Measurements from ENCODE around the gene ITGA1.
"Not testable (repeated sequence)": the region's sequence is repeated elsewhere in the genome, so short reads cannot be mapped to it uniquely, and the experiment has no call there.

ITGA1 gene

DNA sequence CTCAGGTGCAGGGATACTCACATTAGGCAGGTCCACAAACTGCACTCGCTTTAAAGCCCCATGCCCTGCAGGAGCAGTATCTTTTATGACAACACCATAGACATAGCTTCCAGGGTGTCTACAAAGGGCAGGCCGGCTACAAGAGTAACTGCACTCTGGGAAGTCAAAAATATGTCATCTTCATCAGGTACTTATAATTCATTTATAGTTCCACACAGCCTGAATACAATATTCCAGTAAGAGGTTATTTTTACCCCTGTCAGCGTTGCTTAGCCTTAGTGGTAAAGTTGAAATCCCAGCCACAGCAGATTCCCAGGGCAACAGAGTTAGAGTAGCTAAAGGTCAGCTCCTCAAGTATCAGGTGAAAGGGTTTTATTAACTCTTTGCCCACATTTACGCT is 119.1 kb downstream of the ITGA1 start:
- DNase-seq, result no peak

DNA sequence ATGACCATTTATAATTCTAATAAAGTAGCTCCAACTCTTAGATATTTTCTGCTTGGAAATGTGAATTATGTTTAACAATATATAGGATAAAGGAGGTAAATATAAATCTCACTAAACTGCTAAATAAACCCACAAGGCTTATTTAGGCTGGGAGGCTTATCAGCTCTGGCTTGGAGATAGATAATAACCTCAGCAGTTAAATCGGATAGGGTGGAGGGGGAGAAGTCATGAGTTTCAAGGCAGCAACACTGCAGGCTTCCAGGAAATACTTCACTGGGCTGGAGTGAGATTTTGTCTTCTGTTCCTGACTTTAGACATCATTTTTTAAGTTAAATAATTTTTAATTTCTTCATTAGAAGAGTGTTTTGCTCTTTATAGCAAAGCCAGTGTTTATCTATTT is 121.5 kb downstream of the ITGA1 start:
- no peak for DNase-seq

DNA sequence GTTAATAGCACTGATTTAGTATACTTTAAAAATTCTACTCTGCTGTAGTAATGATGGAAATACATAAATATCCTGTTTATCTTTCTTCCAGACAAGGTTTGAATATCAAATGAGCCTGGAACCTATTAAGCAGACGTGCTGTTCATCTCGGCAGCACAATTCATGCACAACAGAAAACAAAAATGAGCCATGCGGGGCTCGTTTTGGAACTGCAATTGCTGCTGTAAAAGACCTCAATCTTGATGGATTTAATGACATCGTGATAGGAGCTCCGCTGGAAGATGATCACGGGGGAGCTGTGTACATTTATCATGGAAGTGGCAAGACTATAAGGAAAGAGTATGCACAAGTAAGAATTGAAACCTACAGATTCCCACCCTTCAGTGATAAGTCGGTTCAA is 122.4 kb downstream of the ITGA1 start:
- DNase-seq, result no peak

DNA sequence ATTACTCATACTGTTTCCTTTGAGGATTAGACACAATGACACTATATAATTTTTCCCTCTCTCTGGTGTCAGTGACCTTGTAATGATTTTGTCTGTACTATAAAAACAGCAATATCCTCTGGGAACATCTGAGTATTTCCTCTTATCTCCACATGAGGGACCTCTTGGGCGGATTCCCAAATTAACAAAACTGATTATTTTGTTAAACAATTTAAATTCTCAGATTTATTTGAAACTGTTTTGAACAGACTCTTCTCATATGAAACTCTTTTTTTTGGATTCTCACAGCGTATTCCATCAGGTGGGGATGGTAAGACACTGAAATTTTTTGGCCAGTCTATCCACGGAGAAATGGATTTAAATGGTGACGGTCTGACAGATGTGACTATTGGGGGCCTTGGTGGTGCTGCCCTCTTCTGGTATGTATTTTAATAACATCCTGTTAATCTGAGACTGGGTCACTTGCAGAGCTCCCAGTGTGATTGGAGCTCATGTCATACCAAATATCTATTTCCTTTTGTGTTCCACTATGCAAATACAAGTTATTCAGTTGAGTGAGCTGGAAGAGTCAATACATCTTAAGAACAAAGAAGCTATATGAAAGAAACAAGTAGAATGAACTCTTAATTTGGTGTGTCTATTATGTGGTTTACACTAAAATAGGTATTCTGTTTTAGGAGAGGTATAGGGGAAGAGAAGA is 127.6 kb downstream of the ITGA1 start:
- peak; percentile 58 for DNase-seq

DNA sequence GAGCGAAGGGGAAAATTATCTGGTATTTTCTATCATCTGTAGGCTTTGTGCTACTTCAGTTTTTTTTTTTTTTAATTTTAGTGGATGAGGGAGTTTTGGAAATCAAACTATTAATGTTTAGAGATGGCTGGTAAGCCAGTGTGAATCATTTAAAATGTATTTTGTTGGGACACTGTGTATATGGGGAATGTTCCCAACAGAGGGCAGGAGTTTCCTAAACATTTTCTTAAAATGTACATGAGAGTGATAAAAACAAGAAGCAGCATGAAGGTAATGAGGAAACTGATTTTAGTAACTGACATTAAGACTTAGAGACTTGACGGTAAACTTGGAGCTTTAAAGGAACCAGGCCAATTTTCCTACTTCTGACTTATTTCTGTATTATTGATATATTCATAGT is 133.2 kb downstream of the ITGA1 start:
- DNase-seq, result no peak

DNA sequence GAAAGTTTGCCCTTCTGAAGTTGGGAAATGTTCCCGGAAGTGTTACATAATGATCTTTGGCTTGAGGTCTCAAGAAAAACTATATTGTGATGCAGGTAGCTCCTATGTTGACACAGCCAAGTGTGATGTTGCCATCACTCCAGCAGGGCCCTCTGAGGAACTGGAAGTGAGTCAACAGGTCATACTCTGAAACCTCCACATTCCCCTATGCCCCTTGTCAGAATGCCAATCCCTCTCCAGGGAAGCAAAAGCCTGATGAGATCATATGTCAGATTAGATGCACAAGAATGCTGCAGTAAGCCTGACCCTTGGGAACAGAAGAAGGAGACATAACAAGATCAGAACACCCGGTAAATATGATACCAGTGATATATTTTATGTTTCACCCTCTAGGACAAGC is 134.7 kb downstream of the ITGA1 start:
- no peak for DNase-seq

DNA sequence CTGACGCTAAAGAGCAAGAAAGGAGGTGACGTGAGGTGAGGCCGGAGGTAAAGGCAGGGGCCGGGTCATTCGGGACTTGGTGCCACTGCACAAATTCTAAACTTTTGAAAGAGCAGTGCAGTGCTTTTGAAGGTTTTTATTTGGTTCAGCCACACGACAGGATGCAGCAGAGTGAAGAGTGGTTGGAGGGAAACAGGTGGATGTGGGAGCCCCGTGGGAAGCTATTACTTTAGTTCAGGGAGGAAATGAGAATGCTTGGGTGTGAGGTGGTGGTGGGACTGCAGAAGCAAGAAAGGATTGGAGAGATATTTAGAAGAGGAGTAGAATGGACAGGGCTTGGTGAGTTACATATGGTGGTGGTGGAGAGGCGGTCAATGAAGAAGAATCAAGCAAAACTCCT is 136.7 kb downstream of the ITGA1 start:
- DNase-seq, result no peak

DNA sequence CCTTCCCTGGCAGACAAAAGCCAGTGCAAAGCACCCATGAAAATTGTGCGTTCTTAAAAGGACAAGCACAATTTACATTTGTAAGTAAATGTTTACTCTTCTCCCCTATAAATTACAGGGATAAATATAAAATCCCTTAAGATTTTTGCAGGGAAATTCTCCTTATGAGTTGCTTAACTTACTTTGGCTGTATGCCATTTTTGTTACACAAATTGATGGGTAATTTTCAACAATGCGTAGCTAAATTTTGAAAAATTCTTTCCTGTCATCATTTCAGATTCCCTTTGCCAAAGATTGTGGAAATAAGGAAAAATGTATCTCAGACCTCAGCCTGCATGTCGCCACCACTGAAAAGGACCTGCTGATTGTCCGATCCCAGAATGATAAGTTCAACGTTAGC is 137.3 kb downstream of the ITGA1 start:
- DNase-seq, result no peak

DNA sequence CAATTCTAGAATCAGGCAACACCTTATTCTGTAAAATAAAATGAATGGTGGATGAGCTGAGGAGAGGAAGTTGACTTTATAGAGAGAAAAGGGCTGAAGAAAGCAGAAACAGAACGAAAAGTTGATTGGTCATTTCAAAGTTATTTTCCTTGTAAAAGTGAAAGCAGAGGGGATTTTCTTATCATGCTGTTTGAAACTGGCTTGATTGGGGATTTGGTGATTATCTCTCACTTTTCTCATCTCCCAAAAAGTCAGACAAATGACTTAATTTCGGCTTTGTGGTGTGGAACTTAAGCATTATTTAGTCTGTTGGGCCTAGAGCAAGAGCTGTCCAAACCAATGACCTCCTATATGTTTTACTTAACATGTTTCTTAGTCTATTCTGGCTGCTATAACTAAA is 141.0 kb downstream of the ITGA1 start:
- DNase-seq, result no peak

DNA sequence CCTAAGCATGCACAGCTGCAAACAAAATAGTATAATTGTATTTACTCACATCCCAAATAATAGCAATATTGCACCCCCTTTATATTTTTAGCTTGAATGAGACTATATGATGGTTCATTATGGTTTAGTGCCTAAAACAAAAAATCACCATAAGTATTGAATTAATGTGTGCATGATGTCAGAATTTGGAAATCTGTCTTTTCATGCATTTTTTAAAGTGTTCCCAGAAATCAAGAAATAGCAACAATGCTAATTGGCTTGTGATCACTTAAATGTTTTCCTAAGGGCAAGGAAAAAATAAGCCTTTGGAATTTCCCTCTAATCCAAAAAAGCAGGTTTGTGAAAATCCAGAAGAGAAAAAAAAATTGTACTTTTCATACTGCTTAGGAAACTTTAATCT is 150.5 kb downstream of the ITGA1 start:
- no peak for DNase-seq

DNA sequence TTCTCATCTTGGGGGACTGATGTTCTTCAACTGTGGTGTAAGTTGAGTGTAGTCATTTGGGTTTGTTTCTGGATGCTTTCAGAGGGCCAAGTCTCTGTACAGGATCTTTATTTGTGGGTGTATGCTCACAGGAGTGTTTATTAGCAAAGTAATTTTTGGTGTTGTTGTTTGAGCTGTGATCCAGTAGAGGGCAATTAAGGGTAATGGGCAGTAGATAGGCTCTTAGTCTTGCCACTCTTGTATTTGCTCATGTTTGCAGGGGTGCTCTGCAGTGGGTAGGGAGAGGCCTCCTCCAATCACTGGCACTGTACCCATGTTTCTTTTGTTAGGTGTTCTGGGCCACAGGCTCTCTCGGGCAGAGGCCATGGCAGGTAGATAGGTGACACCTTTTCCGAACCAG is 155.6 kb downstream of the ITGA1 start:
- DNase-seq, result no peak

DNA sequence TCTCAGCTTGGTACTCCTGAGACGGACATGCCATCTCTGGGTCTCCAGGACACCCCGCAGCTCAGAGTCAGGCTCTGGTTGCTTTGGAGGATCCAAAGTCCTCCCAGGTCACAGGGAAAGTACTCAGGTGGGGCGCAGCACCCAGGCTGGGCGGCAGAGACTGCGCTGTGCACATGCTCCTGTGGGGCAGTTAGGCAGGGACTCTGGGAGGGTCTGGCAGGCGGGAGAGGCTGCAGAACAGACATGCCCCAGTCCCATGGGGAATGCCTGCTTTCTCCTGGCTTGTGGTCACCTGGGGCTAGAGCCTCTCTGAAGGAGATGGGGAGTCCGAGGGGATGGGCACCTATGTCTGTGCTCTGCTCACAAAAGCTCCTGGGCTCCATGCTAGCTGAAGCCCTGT is 156.1 kb downstream of the ITGA1 start:
- no peak for DNase-seq

DNA sequence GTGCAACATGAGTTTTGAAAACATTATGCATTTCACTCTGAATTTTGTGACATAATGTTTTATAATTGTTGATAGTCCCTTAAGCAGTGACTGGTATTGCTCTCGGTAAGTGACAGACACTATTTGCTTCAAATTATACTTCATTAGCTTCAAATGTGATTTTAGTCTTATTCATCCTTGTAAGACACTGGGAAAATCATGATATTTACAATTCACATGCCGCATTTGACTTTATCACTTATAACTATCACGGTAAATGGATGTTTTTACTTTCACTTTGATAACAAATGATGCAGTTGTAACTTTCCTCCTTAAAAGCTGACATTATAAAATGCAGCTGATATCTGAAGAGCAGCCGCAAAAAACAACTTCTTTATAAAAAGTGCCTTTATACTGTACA is 157.3 kb downstream of the ITGA1 start:
- DNase-seq, result no peak

DNA sequence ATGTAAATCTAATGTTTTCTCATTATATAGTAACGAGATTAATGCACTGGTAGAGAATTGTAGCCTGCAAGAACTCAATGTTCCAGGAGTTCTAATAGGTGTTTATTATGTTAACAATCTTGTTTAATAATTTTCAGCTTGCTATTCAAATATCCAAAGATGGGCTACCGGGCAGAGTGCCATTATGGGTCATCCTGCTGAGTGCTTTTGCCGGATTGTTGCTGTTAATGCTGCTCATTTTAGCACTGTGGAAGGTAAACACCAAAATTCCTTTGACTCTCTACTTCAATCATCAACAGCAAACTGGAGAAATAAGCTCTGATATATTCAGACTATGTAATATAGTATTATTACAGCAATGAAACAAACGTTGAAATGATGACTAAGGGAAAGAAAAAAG is 159.5 kb downstream of the ITGA1 start:
- DNase-seq, result no peak

DNA sequence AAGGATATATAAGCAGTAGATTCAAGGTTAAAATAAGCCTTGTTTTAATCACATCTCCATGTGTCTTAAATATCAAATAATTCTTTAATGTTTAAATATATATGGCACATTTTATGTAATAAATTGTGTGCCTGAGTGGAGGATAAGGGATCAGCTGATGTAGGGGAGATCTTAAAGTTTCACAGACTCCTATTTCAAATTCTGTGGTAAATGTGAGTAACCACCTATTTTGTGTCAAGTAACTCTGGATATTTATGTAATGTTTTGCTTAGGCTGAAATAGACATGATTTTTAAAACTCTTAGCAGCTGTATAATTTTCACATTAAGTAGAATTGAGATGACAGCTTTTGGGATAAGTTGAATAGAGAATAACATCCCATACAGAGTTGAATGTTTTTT is 160.1 kb downstream of the ITGA1 start:
- no peak for DNase-seq

DNA sequence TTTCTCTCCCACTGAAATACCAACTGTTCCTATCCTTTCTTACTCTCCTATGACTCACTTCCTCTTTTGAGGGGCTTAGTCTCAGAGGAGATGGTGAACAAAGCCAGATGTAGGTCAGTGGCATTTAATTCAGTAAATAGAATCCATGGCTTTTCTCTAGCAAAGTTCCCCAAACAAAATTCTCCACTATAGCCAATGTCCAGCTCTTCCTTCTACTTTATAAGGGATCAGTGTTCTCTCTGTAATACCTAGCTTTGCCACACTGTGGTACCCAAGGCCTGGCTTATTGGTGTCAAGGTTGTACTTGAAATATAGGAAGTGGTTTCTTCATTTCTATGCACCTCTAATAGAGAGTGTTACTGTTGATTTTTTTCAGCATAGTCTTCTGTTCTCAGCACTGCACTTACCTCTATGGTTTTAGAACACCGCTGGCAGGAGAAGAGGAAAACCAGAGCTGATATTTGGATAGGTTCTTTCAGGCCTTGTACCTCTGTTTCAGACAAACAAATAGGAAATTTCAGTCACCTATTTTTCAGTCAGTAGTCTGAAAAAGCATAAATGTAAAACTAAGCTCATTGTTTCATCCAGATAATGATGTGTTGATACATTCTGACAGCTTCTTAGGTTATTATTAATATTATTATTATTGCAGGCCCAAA is 160.8 kb downstream of the ITGA1 start:
- DNase-seq, result peak; percentile 63

DNA sequence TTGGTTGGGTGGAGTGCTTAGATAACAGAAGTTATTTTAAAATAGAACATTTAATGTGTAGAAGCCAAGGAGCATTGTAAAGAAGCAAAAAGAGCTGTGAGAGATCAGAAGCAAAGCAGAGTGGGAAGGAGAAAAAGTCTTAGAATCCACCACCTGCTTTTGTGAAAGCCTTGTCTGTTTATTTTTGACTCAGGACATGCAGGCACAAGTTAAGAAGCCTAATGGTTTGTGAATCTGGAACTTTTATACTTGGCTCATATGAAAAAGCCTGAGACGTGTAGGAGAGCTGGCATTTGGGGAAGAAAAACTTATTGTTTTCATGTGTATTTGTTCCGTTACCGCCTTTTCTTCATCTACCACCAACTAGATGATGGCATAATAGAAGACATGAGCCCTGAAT is 163.0 kb downstream of the ITGA1 start:
- DNase-seq, result no peak

DNA sequence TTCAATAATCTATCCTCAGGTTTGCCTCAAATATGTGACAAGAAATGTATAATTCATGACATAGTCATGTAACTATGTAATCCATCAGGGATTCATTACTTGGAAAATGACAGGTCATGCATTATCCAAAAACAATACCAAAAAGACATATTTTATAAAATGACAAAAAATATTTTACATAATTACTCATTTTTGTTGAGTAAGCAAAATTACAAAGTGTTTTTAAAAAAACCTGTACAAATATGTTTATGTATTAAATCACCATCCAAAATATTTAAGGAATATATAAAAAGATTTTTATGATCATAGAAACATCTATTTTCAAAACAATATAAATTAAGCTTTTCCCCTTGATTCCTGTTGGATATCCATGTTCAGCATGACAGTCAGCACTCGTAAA is 164.8 kb downstream of the ITGA1 start:
- no peak for DNase-seq

DNA sequence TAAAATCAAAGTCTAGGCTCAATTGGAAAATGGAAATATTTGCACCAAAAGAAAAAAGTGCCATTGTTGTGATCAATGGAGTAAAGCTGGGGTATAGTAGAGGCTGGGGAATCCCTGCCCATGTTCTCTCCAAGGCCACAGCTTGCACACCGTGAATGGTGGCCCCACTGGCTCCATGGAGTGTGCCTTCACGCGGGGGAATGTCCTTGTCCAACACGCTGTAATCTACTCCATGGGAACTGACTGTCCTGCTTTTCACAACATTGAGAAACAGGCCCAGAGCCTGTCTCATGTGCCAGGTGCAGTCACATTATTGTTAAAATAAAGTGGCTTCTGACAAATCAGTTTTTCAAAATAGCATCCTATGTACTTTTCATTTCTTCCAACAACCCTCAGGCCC is 168.3 kb downstream of the ITGA1 start:
- no peak for DNase-seq

DNA sequence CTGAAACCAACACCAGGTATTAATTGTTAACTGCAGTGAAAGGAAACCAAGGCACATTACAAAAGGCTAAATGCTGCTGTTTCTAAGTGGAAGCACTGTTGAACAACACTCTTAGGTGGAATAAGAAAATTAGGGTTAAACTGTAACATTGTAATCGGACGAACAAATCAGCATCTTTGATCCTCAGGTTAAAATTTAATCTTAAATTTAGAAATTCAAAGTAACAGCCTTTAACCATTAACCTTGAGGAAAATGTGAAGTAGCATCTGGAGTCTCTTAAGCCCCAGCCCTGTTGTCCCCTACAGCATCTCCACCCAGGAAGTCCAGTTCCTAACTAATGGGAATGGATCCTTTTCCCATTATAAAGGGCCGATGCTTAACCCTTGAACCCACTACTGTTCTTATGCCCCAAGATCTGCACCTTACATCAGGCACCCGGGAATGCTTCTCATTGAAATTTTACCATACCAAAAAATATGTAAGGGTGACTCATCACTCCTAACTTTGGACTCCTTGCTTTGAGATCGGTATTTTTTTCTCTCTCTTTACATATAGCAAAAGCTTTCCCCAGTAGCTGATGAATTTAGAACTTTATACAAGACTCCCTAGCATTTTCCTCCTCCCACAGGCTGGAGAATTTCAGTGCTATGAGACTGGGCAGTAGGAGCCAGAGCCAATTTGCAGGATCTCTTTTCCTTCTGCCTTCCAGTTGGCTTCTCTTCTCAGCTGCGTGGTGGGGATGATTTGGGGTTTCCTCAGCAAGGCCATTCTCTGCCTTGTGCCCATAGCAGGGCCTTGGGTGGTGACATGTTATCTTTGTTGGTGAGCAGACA is 169.4 kb downstream of the ITGA1 start:
- DNase-seq, result no peak

DNA sequence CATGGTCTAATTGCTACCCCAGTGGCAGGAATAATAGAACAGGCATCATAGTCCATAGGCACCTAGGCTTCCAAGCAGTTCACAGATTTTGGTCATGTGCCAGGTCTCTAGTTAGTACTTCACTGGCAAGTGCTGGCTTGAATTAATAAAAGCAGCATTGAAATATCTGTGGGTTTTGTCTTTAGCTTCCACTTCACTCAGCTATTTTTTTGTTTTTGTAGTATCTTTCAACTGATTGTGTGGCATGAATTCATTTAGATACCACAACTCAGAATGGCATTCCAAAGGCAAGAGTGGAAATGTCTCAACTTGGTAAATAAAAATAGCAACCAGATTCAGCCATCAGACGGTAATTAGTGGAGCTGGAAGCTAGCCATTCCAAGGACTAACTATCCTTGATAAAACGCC is 173.6 kb downstream of the ITGA1 start:
- DNase-seq, result no peak

DNA sequence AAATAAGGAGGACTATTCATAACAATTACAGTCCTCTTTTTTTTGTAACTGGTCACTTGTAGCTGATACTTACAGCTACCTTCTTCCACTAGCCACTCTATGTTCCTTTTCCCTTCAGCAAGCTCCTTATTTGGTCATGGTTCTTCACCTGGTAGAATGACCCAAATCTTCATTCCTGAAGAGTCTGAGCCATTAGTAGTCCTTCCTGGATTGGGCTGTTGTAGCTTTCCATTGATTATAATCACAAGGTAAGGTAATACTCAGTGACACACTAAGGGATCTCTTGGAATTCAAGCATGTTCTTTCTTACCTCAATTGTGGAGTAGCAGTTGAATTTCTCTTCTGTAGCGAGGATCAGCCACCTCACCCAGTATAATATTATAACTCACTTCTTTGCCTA is 175.9 kb downstream of the ITGA1 start:
- DNase-seq, result no peak

DNA sequence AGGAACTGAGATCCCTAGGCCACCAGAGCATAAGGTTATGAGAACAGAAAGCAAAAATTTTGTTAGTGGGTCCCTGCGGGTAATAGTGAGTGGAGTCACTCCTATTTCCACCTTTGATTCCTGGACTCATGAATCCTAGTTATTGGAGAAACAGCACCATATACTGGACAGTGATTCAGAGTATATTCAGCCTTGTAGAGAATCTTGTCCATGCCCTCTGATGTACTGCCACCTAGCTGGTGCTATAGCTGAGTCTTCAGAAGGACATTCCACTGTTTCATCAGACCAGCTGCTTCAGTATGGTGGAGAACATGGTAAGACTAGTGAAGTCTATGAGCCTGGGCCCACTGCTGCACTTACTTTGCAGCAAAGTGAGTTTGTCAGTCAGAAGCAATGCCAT is 176.4 kb downstream of the ITGA1 start:
- no peak for DNase-seq

DNA sequence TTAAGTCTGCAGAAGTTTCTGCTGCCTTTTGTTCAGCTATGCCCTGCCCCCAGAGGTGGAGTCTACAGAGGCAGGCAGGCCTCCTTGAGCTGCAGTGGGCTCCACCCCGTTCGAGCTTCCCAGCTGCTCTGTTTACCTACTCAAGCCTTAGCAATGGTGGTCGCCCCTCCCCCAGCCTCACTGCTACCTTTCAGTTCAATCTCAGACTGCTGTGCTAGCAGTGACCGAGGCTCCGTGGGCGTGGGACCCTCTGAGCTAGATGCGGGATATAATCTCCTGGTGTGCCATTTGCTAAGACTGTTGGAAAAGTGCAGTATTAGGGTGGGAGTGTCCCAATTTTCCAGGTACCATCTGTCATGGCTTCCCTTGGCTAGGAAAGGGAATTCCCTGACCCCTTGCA is 188.4 kb downstream of the ITGA1 start:
- not testable (repeated sequence) for DNase-seq
